ENCODE results near the gene SERINC5. TPM values are rescaled to one million over a fixed set of nuclear protein-coding genes. Genes with fewer than 3 reads are reported as not detected.

Gene SERINC5
- total RNA-seq, 1 experiment from 2014 or later: 128 TPM

GRCh38 chr5:80230269-80230992 is 25.4 kb downstream of the SERINC5 start:
- ATAC-seq (no peak), DNase-seq (ENCODE audit: low spot score) (no peak)
- TF ChIP-seq ETV6 (CRISPR knock-in tag; IDR thresholded peaks at IDR 0.05): no peak
- TF ChIP-seq, protein P1, sequence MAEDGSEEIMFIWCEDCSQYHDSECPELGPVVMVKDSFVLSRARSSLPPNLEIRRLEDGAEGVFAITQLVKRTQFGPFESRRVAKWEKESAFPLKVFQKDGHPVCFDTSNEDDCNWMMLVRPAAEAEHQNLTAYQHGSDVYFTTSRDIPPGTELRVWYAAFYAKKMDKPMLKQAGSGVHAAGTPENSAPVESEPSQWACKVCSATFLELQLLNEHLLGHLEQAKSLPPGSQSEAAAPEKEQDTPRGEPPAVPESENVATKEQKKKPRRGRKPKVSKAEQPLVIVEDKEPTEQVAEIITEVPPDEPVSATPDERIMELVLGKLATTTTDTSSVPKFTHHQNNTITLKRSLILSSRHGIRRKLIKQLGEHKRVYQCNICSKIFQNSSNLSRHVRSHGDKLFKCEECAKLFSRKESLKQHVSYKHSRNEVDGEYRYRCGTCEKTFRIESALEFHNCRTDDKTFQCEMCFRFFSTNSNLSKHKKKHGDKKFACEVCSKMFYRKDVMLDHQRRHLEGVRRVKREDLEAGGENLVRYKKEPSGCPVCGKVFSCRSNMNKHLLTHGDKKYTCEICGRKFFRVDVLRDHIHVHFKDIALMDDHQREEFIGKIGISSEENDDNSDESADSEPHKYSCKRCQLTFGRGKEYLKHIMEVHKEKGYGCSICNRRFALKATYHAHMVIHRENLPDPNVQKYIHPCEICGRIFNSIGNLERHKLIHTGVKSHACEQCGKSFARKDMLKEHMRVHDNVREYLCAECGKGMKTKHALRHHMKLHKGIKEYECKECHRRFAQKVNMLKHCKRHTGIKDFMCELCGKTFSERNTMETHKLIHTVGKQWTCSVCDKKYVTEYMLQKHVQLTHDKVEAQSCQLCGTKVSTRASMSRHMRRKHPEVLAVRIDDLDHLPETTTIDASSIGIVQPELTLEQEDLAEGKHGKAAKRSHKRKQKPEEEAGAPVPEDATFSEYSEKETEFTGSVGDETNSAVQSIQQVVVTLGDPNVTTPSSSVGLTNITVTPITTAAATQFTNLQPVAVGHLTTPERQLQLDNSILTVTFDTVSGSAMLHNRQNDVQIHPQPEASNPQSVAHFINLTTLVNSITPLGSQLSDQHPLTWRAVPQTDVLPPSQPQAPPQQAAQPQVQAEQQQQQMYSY (CRISPR knock-in tag; IDR thresholded peaks at IDR 0.05): no peak
- TF ChIP-seq, protein P2, sequence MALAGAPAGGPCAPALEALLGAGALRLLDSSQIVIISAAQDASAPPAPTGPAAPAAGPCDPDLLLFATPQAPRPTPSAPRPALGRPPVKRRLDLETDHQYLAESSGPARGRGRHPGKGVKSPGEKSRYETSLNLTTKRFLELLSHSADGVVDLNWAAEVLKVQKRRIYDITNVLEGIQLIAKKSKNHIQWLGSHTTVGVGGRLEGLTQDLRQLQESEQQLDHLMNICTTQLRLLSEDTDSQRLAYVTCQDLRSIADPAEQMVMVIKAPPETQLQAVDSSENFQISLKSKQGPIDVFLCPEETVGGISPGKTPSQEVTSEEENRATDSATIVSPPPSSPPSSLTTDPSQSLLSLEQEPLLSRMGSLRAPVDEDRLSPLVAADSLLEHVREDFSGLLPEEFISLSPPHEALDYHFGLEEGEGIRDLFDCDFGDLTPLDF (CRISPR knock-in tag; IDR thresholded peaks at IDR 0.05): no peak
- TF ChIP-seq NR1H2 (CRISPR knock-in tag; IDR thresholded peaks at IDR 0.05): no peak
- no peak for TF ChIP-seq E2F4 (CRISPR knock-in tag; IDR thresholded peaks at IDR 0.05; ENCODE audit: borderline replicate concordance, low read depth)
- no peak for TF ChIP-seq JAZF1 (CRISPR knock-in tag; IDR thresholded peaks at IDR 0.05)
- TF ChIP-seq ATF1 (CRISPR knock-in tag; IDR thresholded peaks at IDR 0.05): no peak
- CTCF ChIA-PET: interaction anchor here (0.6 to 1.3 kb wide), 2 partner anchors 11 to 139 kb away, joined by 3 read pairs; no protein-coding TSS in a partner anchor
- Mint-ChIP-seq H3K27ac (peak overlapping the region; percentile 95), H3K4me3 (no peak overlapping the region), H3K36me3 (peaks cover 5% of the 10 kb centered on the region; the same call in 1 of the 2 replicates), H3K27me3 (ENCODE audit: low read depth) (no peaks in the 10 kb centered on the region; the same call in 1 of the 2 replicates), H3K4me1 (peaks cover 59% of the 10 kb centered on the region), H3K9me3 (no peaks in the 10 kb centered on the region)
- POLR2A ChIA-PET: no interaction called here

DNA sequence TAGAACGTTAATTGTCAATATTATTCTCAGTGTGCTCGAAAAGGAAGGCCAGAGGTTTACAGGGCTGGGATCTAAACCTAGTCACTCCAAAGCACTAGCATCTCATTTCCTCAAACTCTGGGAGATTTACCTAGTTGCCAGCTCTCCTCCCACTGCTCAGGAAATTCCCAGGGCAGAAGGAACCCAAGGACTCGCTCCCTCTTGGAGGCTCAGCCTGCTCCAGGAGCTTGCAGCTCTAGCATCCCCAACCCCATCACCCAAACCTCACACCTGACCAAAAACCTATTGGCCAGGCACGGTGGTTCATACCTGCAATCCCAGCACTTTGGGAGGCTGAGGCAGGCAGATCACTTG is 26.0 kb downstream of the SERINC5 start:
- Mint-ChIP-seq H3K4me3 (no peak overlapping the region), H3K27me3 (ENCODE audit: low read depth) (no peaks in the 10 kb centered on the region; the same call in 1 of the 2 replicates), H3K9me3 (no peaks in the 10 kb centered on the region), H3K36me3 (peaks cover 7% of the 10 kb centered on the region), H3K4me1 (peaks cover 58% of the 10 kb centered on the region), H3K27ac (peak overlapping the region; percentile 95)
- DNase-seq (ENCODE audit: low spot score) (no peak), ATAC-seq (peak; percentile 79)
- CTCF ChIA-PET: interaction anchor here (0.6 to 1.3 kb wide), 2 partner anchors 11 to 138 kb away, joined by 3 read pairs; no protein-coding TSS in a partner anchor
- POLR2A ChIA-PET: interaction anchor here (0.6 kb wide), 1 partner anchor 135 kb away, joined by 3 read pairs; no protein-coding TSS in a partner anchor
- no peak for TF ChIP-seq NR2C2 (CRISPR knock-in tag; IDR thresholded peaks at IDR 0.05)
- TF ChIP-seq NR1H2 (CRISPR knock-in tag; IDR thresholded peaks at IDR 0.05): no peak
- TF ChIP-seq ZNF281 (CRISPR knock-in tag; IDR thresholded peaks at IDR 0.05): no peak
- TF ChIP-seq FOXP4 (CRISPR knock-in tag; IDR thresholded peaks at IDR 0.05): no peak
- TF ChIP-seq, protein P1 (CRISPR knock-in tag; IDR thresholded peaks at IDR 0.05): no peak
- no peak for TF ChIP-seq ESRRA (CRISPR knock-in tag; IDR thresholded peaks at IDR 0.05; ENCODE audit: borderline replicate concordance)
- TF ChIP-seq JAZF1 (CRISPR knock-in tag; IDR thresholded peaks at IDR 0.05): no peak
- TF ChIP-seq ARID4B (CRISPR knock-in tag; IDR thresholded peaks at IDR 0.05; ENCODE audit: borderline replicate concordance): no peak

Measured in WTC11 (cell line).